Dermis lymphatic vessel endothelial cell (primary cell): ENCODE results near the gene CT45A7. TPM values are rescaled to one million over a fixed set of nuclear protein-coding genes. Genes with fewer than 3 reads are reported as not detected.

Source experiments
- total RNA-seq: library from RNA; depleted of rRNA; stranded (reverse); fragments of >200 nt; gene quantifications from 2 replicates; pipeline ENCODE4 v1.2.1, GENCODE V29; 2014

CT45A7 gene, protein sequence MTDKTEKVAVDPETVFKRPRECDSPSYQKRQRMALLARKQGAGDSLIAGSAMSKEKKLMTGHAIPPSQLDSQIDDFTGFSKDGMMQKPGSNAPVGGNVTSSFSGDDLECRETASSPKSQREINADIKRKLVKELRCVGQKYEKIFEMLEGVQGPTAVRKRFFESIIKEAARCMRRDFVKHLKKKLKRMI
- total RNA-seq = not detected in 2 replicates

DNA sequence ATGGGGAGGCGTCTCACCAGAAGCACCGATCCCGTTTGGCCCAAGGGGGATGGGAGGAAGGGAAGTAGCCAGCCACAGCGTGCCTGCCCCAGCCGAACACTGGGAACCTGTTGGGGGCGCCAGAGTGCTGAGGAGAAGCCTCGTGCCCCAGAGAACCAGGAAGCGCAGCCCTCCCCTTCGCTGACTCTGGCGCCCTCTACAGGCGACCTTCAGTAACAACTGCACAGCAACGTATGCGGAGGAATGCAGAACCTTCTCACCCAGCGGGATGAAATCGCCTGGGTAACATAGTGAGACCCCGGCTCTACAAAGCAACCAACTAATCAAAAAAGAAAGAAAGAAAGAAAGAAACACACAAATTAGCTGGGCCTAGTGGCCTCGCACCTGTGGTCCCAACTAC, at the start of gene CT45A7:
CT45A7 (minus strand) TSS at position 101 of the 400 bp plus-strand sequence. CDS start 3,747 bp downstream, outside the sequence.

DNA sequence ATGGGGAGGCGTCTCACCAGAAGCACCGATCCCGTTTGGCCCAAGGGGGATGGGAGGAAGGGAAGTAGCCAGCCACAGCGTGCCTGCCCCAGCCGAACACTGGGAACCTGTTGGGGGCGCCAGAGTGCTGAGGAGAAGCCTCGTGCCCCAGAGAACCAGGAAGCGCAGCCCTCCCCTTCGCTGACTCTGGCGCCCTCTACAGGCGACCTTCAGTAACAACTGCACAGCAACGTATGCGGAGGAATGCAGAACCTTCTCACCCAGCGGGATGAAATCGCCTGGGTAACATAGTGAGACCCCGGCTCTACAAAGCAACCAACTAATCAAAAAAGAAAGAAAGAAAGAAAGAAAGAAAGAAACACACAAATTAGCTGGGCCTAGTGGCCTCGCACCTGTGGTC, 34.6 kb upstream of the CT45A7 start, which contains the start of gene CT45A9:
CT45A9 (minus strand) TSS at position 101 of the 400 bp plus-strand sequence. CDS start 3,751 bp downstream, outside the sequence.

DNA sequence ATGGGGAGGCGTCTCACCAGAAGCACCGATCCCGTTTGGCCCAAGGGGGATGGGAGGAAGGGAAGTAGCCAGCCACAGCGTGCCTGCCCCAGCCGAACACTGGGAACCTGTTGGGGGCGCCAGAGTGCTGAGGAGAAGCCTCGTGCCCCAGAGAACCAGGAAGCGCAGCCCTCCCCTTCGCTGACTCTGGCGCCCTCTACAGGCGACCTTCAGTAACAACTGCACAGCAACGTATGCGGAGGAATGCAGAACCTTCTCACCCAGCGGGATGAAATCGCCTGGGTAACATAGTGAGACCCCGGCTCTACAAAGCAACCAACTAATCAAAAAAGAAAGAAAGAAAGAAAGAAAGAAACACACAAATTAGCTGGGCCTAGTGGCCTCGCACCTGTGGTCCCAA, 17.4 kb upstream of the CT45A7 start, which contains the start of gene CT45A8:
CT45A8 (minus strand) TSS at position 101 of the 400 bp plus-strand sequence. CDS start 3,755 bp downstream, outside the sequence.

GRCh38 chrX:135819912-135820311, 17.2 kb downstream of the CT45A7 start, which contains the start of gene CT45A2:
Gene CT45A2, minus strand, starts transcription at chrX:135820012. Its CDS starts 3,747 bp downstream, at chrX:135816265.

GRCh38 chrX:135802687-135803086, 34.4 kb downstream of the CT45A7 start, which contains the start of gene CT45A6:
Gene CT45A6, minus strand, starts transcription at chrX:135802787. Its CDS starts 3,794 bp downstream, at chrX:135798993.

DNA sequence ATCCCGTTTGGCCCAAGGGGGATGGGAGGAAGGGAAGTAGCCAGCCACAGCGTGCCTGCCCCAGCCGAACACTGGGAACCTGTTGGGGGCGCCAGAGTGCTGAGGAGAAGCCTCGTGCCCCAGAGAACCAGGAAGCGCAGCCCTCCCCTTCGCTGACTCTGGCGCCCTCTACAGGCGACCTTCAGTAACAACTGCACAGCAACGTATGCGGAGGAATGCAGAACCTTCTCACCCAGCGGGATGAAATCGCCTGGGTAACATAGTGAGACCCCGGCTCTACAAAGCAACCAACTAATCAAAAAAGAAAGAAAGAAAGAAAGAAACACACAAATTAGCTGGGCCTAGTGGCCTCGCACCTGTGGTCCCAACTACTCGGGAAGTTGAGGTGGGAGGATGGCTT, 51.7 kb downstream of the CT45A7 start, which contains the start of gene CT45A5:
CT45A5 (minus strand) TSS at position 101 of the 400 bp plus-strand sequence. CDS start 3,774 bp downstream, outside the sequence.

Other genes starting within 250 kb of the CT45A7 start
- not detected in 2 replicates for gene CT45A1, start 123.6 kb downstream of the CT45A7 start, total RNA-seq
- gene CT45A3, start 69.1 kb downstream of the CT45A7 start, total RNA-seq = not detected in 2 replicates
- not detected in 2 replicates for gene CT45A5, start 51.8 kb downstream of the CT45A7 start, total RNA-seq
- gene CT45A6, start 34.5 kb downstream of the CT45A7 start, total RNA-seq = not detected in 2 replicates
- not detected in 2 replicates for gene CT45A2, start 17.3 kb downstream of the CT45A7 start, total RNA-seq
- not detected in 2 replicates for gene CT45A8, start 17.3 kb upstream of the CT45A7 start, total RNA-seq
- gene CT45A9, start 34.5 kb upstream of the CT45A7 start, total RNA-seq = not detected in 2 replicates
- gene CT45A10, start 56.2 kb upstream of the CT45A7 start, total RNA-seq = not detected in 2 replicates
- gene SAGE1, start 56.4 kb upstream of the CT45A7 start, total RNA-seq = not detected in 2 replicates
- gene MMGT1, start 136.7 kb upstream of the CT45A7 start, total RNA-seq = 6.7 TPM in 2 replicates
- 15.4 and 20.2 TPM in 2 replicates for gene SLC9A6, start 148.2 kb upstream of the CT45A7 start, total RNA-seq